Gastroesophageal sphincter (tissue), 3 donors: Measurements from ENCODE around the gene CLSTN2.

ENCODE experiments used
- EP300 ChIP-seq: sonication (generic); formaldehyde crosslinking; IDR thresholded peaks from one replicate; pipeline ENCODE4 v1.6.1; 2017; ENCODE audit warnings: antibody characterized with exemption, mild to moderate bottlenecking
- POLR2A ChIP-seq, 2 donors: fragments of 450-650 bp; IDR thresholded peaks; one replicate each; pipeline ENCODE4 v1.6.1; 2017; ENCODE audit warnings: antibody characterized with exemption in 2 of 2, mild to moderate bottlenecking in 2 of 2, moderate library complexity in 1 of 2
- POLR2AphosphoS5 ChIP-seq: sonication (generic); formaldehyde crosslinking; IDR thresholded peaks from one replicate; pipeline ENCODE4 v1.6.1; 2017; ENCODE audit warnings: antibody characterized with exemption
- TF ChIP-seq, protein P1 (sequence below), 4 experiments: fragments of 200-600 bp in 2 of 4; fragments of 450-650 bp in 2 of 4; sonication (generic) in 1 of 4; IDR thresholded peaks; one replicate each; pipeline ENCODE4 v1.5.1; 2017 to 2019; ENCODE audit warnings: antibody characterized with exemption in 4 of 4, mild to moderate bottlenecking in 2 of 4, moderate library complexity in 2 of 4

DNA sequence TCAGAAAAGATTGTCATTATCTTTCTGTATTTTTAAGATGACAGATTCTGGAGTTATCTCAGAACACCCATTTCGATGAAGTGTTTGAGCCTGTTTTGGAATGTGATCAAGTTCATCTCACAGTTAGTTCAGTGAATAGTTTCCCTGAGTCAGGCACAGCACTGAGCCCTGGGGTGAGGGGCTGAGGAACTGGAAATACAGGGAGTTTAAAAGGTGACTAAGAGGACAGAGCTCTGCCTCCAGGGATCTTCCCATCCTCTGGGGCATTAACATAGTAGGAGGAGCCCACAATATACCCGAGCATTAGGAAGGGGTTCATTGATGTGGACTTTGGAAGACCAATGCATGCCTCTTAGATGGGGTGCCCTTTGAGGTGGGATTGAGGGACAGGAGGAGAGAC, 355.1 kb downstream of the CLSTN2 start:
- TF ChIP-seq, protein P1, sequence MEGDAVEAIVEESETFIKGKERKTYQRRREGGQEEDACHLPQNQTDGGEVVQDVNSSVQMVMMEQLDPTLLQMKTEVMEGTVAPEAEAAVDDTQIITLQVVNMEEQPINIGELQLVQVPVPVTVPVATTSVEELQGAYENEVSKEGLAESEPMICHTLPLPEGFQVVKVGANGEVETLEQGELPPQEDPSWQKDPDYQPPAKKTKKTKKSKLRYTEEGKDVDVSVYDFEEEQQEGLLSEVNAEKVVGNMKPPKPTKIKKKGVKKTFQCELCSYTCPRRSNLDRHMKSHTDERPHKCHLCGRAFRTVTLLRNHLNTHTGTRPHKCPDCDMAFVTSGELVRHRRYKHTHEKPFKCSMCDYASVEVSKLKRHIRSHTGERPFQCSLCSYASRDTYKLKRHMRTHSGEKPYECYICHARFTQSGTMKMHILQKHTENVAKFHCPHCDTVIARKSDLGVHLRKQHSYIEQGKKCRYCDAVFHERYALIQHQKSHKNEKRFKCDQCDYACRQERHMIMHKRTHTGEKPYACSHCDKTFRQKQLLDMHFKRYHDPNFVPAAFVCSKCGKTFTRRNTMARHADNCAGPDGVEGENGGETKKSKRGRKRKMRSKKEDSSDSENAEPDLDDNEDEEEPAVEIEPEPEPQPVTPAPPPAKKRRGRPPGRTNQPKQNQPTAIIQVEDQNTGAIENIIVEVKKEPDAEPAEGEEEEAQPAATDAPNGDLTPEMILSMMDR (IDR thresholded peaks at IDR 0.05) = no peak
- TF ChIP-seq POLR2A (IDR thresholded peaks at IDR 0.05) = no peak
- no peak for TF ChIP-seq EP300
- TF ChIP-seq POLR2AphosphoS5 = no peak
